Measurements from ENCODE around the gene SIX5.
"Not testable (repeated sequence)": the region's sequence is repeated elsewhere in the genome, so short reads cannot be mapped to it uniquely, and the experiment has no call there.

- not testable (repeated sequence) for TF ChIP-seq EZH2 (IDR thresholded peaks at IDR 0.05; ENCODE audit: low read depth)
- TF ChIP-seq, protein P1, sequence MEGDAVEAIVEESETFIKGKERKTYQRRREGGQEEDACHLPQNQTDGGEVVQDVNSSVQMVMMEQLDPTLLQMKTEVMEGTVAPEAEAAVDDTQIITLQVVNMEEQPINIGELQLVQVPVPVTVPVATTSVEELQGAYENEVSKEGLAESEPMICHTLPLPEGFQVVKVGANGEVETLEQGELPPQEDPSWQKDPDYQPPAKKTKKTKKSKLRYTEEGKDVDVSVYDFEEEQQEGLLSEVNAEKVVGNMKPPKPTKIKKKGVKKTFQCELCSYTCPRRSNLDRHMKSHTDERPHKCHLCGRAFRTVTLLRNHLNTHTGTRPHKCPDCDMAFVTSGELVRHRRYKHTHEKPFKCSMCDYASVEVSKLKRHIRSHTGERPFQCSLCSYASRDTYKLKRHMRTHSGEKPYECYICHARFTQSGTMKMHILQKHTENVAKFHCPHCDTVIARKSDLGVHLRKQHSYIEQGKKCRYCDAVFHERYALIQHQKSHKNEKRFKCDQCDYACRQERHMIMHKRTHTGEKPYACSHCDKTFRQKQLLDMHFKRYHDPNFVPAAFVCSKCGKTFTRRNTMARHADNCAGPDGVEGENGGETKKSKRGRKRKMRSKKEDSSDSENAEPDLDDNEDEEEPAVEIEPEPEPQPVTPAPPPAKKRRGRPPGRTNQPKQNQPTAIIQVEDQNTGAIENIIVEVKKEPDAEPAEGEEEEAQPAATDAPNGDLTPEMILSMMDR (conservative IDR thresholded peaks at IDR 0.05): not testable (repeated sequence)
Measured at GRCh38 chr19:45720065-45720464, 49.0 kb downstream of the SIX5 start.

Measured in PC-9 (cell line).